Lung (tissue), 12 donors: Measurements from ENCODE around the gene ZNF30. TPM values are rescaled to one million over a fixed set of nuclear protein-coding genes. Genes with fewer than 3 reads are reported as not detected.

Source experiments
- ATAC-seq: fragments of 200-7000 bp; cut with Tn5 transposase; one replicate; pipeline ENCODE4 v1.9.1; 2020; ENCODE audit warnings: moderate number of reproducible peaks; ENCODE audit not compliant: insufficient read depth, low FRiP score
- DNase-seq, 3 donors: peaks; one replicate each; pipeline ENCODE4 v3.0.0-alpha.2; 2013 to 2017
- H3K27ac ChIP-seq, 2 donors: one replicate each; pipeline ENCODE4 v1.5.1; 2013; ENCODE audit warnings: mild to moderate bottlenecking in 2 of 2, moderate library complexity in 2 of 2, control low read depth in 1 of 2, inconsistent platforms in 1 of 2, low read depth in 1 of 2, low read length in 1 of 2
- H3K27me3 ChIP-seq, 3 donors: one replicate each; pipeline ENCODE4 v1.5.1; 2013; ENCODE audit warnings: low read length in 2 of 3; ENCODE audit not compliant: control insufficient read depth in 3 of 3, insufficient read depth in 3 of 3
- H3K36me3 ChIP-seq, 4 donors: one replicate each; pipeline ENCODE4 v1.5.1; 2013; ENCODE audit warnings: low read length in 4 of 4, mild to moderate bottlenecking in 1 of 4, moderate library complexity in 1 of 4; ENCODE audit not compliant: control insufficient read depth in 4 of 4, insufficient read depth in 4 of 4
- H3K4me1 ChIP-seq, 5 donors: one replicate each; pipeline ENCODE4 v1.5.1; 2013; ENCODE audit warnings: low read length in 5 of 5, mild to moderate bottlenecking in 2 of 5, moderate library complexity in 1 of 5; ENCODE audit not compliant: control insufficient read depth in 5 of 5, insufficient read depth in 5 of 5
- H3K4me3 ChIP-seq: one replicate; pipeline ENCODE4 v1.5.1; 2013; ENCODE audit warnings: mild to moderate bottlenecking, control low read depth, moderate library complexity
- H3K9ac ChIP-seq, 2 donors: one replicate each; pipeline ENCODE4 v1.5.1; 2013; ENCODE audit warnings: low read length in 2 of 2, control low read depth in 1 of 2; ENCODE audit not compliant: insufficient read depth in 1 of 2
- H3K9me3 ChIP-seq, 4 donors: one replicate each; pipeline ENCODE4 v1.5.1; 2013; ENCODE audit warnings: low read length in 3 of 4, mild to moderate bottlenecking in 1 of 4, moderate library complexity in 1 of 4; ENCODE audit not compliant: control insufficient read depth in 4 of 4, insufficient read depth in 3 of 4
- WGBS, 2 donors: extraction: QIAGEN DNeasy Blood & Tissue Kit; methylation state at CpG; one replicate each; pipeline ENCODE4 v1.1.7; 2013; 5-methylcytosine and 5-hydroxymethylcytosine counted together
- polyA plus RNA-seq, 2 donors: library from polyadenylated mRNA; stranded (reverse); fragments of 200-250 nt; gene quantifications; one replicate each; pipeline ENCODE4 v1.2.1, GENCODE V29; 2013
- total RNA-seq, 2 donors: library from RNA; depleted of rRNA in 1 of 2; stranded (reverse); fragments of >200 nt in 1 of 2; gene quantifications; one replicate each; pipeline ENCODE4 v1.2.1, GENCODE V29; 2014 to 2021
- TF ChIP-seq, protein P1 (sequence below): IDR thresholded peaks from 2 replicates; pipeline ENCODE4 v1.5.1; 2012; ENCODE audit warnings: mild to moderate bottlenecking; ENCODE audit errors: control extremely low read depth, extremely low read depth
- donor health status: control.
- donor health status: control.
- donor health status: Bipolar disorder and iron deficiency.
- donor health status: healthy.
- donor health status: DM: yes; HTN: yes; CAD: no.

ZNF30 gene
- total and polyA plus RNA-seq, 4 donors = 1.5 to 5.5 (median 2.6) TPM

DNA sequence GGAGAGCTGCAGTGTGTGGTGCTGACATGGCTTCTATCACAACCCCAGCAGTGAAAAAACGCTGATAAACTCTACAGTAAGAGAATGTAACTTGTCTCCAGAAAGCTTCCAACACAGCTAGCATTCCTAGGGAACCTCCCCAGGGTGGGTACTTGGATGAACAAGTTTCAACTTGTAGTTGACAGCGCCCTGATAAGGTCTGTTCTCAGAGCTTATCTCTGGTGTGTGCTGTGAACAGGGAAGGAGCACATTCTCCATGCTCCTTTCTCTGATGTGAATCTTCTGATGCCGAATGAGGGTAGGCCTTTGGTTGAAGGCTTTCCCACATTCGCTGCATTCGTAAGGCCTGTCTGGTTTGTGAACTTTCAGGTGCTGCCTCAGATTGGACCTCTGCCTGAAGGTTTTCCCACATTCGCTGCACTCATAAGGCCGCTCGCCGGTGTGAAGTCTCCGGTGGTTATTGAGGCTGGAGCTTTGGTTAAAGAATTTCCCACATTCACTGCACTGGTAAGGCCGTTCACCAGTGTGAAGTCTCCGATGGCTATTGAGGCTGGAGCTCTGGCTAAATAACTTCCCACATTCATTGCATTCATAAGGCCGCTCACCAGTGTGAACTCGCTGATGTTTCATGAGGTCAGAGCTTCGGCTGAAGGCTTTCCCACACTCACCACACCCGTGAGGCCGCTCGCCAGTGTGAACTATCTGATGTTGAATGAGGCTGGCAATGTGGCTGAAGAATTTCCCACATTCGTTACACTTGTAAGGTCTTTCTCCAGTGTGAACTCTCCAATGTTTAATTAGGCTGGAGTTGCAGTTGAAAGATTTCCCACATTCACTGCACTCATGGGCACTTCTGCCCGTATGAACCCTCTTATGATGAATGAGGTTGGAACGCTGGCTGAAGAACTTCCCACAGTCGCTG, 31.4 kb downstream of the ZNF30 start:
- H3K4me3 ChIP-seq = no peak overlapping the region
- no peak for ATAC-seq
- DNase-seq = no peak
- 94 to 95% methylated on average over 22 of the region's 22 CpGs for WGBS, 2 donors
- no peaks in the 10 kb centered on the region for H3K27me3 ChIP-seq
- no peak overlapping the region for H3K9ac ChIP-seq
- H3K4me1 ChIP-seq = peaks cover 0 to 10% (median 2%) of the 10 kb centered on the region in 5 donors
- H3K36me3 ChIP-seq = peaks cover 30 to 53% (median 39%) of the 10 kb centered on the region in 4 donors
- H3K27ac ChIP-seq = no peak overlapping the region
- TF ChIP-seq, protein P1, sequence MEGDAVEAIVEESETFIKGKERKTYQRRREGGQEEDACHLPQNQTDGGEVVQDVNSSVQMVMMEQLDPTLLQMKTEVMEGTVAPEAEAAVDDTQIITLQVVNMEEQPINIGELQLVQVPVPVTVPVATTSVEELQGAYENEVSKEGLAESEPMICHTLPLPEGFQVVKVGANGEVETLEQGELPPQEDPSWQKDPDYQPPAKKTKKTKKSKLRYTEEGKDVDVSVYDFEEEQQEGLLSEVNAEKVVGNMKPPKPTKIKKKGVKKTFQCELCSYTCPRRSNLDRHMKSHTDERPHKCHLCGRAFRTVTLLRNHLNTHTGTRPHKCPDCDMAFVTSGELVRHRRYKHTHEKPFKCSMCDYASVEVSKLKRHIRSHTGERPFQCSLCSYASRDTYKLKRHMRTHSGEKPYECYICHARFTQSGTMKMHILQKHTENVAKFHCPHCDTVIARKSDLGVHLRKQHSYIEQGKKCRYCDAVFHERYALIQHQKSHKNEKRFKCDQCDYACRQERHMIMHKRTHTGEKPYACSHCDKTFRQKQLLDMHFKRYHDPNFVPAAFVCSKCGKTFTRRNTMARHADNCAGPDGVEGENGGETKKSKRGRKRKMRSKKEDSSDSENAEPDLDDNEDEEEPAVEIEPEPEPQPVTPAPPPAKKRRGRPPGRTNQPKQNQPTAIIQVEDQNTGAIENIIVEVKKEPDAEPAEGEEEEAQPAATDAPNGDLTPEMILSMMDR = no peak
- H3K9me3 ChIP-seq = peaks cover 20 to 60% (median 41%) of the 10 kb centered on the region in 4 donors

DNA sequence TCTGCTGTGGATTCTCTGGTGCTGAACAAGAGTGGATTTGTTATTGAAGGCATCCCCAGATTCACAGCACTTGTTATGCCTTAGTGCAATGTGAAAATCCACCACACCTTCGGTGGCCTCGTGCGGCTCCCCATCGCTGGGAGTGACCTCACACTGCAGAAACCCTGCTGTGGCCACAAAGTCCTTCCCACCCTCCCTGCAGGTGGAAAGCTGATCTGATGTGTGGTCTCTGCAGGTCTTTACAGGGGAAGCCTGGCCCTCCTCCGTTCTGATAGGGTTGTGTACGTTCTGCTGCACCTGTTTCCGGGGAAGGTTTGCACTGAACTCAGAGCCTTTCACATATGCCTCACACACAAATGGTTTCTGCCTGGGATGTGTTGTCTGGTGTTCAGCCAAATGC, 32.3 kb downstream of the ZNF30 start:
- 82 to 90% methylated on average over 7 of the region's 7 CpGs for whole genome bisulfite sequencing, 2 donors
- Histone ChIP-seq H3K4me3 (no peak overlapping the region), H3K9me3 (peaks cover 19 to 52% (median 39%) of the 10 kb centered on the region in 4 donors), H3K4me1 (peaks cover 0 to 13% (median 3%) of the 10 kb centered on the region in 5 donors), H3K36me3 (peaks cover 30 to 53% (median 39%) of the 10 kb centered on the region in 4 donors), H3K27me3 (no peaks in the 10 kb centered on the region), H3K27ac (no peak overlapping the region), H3K9ac (no peak overlapping the region)
- TF ChIP-seq, protein P1 = no peak
- DNase-seq = no peak
- no peak for ATAC-seq

DNA sequence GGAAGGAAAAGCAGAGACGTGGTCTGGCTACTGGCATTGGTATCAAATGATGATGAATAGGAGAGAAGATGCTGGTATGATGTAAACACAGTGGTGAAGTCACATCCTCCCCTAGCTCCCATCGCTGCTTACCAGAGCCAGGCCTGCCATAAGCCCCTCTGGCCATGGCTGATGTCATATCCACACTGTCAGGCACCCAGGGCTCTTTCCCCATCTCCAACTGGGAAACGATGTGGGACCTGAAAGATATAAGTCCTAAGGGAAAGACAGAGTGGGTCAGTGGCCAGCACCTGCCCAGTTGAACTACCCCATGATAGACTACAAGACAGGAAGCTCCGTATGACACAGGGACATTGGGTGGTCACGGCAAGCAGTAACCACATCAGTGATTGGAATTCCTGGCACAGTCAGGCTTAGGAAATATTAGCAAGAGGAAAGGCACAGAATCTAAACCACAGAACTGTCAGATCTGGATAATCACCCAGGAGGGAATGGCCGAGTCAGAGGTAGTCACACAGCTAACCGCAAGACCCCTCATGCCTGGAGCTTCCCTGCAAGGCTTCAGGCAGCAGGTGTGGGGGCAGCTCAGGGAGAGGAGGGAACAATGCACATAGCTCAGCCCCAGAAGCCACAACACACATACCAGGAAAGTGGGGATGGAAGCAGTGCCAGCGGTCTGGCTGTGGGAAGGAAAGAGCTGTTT, 33.6 kb downstream of the ZNF30 start:
- Histone ChIP-seq H3K9ac (no peak overlapping the region), H3K36me3 (peaks cover 30 to 53% (median 39%) of the 10 kb centered on the region in 4 donors), H3K4me1 (peaks cover 0 to 13% (median 6%) of the 10 kb centered on the region in 5 donors), H3K27ac (no peak overlapping the region), H3K27me3 (no peaks in the 10 kb centered on the region), H3K9me3 (peaks cover 15 to 52% (median 36%) of the 10 kb centered on the region in 4 donors), H3K4me3 (no peak overlapping the region)
- ATAC-seq (no peak), DNase-seq (no peak)
- 93% methylated on average over 8 of the region's 8 CpGs for WGBS, 2 donors
- TF ChIP-seq, protein P1 = no peak
